Measurements from ENCODE around the gene CFAP73.

Gene CFAP73

DNA sequence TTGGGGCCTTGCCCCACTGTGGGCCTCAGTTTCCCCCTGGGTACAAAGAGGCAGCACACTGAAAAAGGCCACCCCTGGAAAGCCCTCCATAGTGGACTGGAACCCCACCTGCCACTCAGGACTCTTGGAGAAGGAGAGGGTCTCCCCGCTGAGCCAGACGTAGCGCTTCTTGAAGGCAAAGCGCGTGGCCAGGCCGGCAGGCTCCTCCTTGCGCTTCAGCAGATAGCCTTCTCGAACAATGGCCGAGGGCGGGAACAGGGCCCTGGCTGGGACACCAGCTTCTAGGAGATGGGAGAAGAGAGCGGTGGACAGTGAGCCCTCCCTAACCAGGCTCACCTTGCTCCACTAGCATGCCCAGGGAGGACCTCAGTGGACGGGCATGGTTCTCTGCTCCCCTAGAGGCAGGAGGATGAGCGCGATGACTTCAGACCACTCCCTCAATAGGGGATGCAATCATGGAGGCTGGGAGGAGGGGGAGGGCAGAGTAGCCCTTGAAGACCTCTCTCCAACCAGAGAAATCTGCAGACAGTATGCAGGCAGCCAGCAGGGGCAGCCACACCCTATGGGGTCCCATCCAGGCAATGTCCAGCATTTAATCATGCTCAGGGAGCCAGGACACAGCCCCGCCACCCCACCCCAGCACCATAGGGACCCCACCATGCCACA is 43.8 kb upstream of the CFAP73 start:
- no peak overlapping the region for H3K27ac ChIP-seq
- TF ChIP-seq, protein P1, sequence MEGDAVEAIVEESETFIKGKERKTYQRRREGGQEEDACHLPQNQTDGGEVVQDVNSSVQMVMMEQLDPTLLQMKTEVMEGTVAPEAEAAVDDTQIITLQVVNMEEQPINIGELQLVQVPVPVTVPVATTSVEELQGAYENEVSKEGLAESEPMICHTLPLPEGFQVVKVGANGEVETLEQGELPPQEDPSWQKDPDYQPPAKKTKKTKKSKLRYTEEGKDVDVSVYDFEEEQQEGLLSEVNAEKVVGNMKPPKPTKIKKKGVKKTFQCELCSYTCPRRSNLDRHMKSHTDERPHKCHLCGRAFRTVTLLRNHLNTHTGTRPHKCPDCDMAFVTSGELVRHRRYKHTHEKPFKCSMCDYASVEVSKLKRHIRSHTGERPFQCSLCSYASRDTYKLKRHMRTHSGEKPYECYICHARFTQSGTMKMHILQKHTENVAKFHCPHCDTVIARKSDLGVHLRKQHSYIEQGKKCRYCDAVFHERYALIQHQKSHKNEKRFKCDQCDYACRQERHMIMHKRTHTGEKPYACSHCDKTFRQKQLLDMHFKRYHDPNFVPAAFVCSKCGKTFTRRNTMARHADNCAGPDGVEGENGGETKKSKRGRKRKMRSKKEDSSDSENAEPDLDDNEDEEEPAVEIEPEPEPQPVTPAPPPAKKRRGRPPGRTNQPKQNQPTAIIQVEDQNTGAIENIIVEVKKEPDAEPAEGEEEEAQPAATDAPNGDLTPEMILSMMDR (conservative IDR thresholded peaks at IDR 0.05; ENCODE audit: low read depth) = no peak
- no peak for DNase-seq (ENCODE audit: low spot score)
- CTCF ChIA-PET = no interaction called here
- POLR2A ChIA-PET (ENCODE audit: low non-redundant PET) = no interaction called here

DNA sequence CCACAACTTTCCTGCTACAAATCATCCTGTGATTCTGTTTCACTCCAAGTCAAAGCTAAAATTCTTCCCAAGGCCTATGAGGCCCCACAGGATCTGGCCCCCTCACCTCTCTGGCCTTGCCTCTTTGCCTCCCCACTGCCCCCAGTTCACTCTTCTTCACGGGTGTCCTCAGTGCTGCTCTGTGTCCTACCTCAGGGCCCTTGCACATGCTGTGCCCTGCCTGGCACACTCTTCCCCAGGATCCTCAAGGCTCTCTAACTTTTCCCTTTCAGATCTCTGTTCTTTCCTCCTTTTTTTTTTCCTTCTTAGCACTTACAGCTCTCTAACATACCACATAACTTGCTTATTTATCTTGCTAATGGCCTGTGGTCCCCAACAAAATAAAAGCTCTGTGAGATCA is 43.2 kb upstream of the CFAP73 start:
- TF ChIP-seq, protein P1 (conservative IDR thresholded peaks at IDR 0.05; ENCODE audit: low read depth) = no peak
- ChIA-PET CTCF (interaction anchor here (0.7 kb wide), 1 partner anchor 25 kb away, joined by 3 read pairs; no protein-coding TSS in a partner anchor), POLR2A (ENCODE audit: low non-redundant PET) (no interaction called here)
- no peak overlapping the region for H3K27ac ChIP-seq
- DNase-seq (ENCODE audit: low spot score) = no peak

DNA sequence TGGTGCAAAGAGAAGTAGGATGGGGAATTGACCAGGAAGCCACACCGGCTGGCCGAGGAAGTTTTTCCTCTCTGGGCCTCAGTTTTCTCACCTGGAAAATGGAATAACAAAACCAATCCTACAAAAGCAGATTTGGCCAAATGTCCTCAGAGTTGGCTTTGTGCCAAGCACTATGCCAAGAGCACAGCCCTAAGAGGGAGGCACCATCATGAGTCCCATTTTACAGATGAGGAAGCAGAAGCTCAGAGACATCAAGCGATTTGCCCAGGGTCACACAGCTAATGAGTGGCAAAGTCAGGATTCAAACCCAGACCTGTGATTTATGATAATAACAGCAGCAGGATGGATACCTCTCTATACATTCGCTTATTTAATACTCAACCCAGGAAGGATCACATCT is 41.2 kb upstream of the CFAP73 start:
- ChIA-PET CTCF (interaction anchor here (0.6 to 0.7 kb wide), 2 partner anchors 15 to 24 kb away, joined by 4 read pairs; no protein-coding TSS in a partner anchor), POLR2A (ENCODE audit: low non-redundant PET) (no interaction called here)
- DNase-seq (ENCODE audit: low spot score) = no peak
- TF ChIP-seq, protein P1 (conservative IDR thresholded peaks at IDR 0.05; ENCODE audit: low read depth) = no peak
- H3K27ac ChIP-seq = no peak overlapping the region

DNA sequence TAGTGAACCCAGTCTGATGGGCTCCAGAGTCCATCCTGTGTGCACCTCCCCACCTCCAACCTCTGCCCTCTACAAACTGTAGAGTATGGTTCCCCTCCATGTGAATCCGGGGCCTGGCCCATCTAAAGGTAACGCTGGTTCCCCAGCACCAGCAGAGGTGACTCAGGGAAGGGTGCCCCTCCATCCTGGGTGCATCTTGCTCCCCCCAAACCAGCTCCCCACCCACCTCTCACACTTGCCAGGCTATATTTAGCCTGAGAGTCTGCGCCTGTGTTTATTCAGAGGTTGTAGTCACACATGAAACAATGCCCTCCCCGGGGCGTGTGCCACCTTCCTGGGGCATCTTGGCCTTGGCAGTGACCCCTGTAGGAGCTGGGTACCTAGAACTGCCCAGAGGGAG is 40.2 kb upstream of the CFAP73 start:
- TF ChIP-seq, protein P1 (conservative IDR thresholded peaks at IDR 0.05; ENCODE audit: low read depth) = no peak
- CTCF ChIA-PET = interaction anchor here (0.7 to 0.9 kb wide), 2 partner anchors 11 to 116 kb away, joined by 3 read pairs; no protein-coding TSS in a partner anchor
- no peak overlapping the region for H3K27ac ChIP-seq
- POLR2A ChIA-PET (ENCODE audit: low non-redundant PET) = no interaction called here
- no peak for DNase-seq (ENCODE audit: low spot score)

DNA sequence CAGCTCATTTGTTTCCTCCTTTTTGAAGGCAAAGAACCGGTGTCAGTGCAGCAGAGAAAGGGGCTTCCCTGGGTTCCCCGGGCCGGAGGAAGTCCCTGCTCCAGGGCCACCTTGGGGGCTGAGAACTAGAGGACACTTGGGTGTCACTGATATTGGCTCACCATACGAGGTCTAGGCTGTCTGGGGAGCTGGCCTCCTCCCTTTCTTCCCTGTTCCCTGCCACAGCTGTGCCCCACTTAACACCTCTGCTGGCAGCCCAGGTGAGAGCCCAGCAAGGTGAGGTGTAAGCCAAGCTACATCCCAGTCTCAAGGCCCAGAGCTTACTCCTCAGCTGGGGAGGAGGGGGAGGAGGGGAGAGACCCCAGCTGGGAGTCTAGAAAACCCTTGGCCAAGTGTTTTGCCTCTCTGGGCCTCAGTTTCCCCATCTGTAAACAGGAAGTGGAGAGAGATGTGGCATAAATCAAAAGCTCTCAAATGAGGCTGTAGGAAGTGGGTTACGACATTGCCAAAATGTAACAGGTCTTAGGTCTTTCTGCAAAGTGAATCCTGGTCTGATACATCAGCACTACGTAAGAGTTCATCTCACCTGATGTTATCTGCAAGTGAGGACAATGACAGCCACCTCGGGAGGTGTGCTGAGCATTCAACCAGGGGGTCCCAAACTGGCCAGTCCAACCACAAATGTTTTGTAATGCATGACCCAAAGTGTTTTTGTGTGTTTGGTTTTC is 39.5 kb upstream of the CFAP73 start:
- H3K27ac ChIP-seq = no peak overlapping the region
- CTCF ChIA-PET = interaction anchor here (0.7 to 0.9 kb wide), 2 partner anchors 11 to 117 kb away, joined by 3 read pairs; no protein-coding TSS in a partner anchor
- TF ChIP-seq, protein P1 (conservative IDR thresholded peaks at IDR 0.05; ENCODE audit: low read depth) = no peak
- POLR2A ChIA-PET (ENCODE audit: low non-redundant PET) = no interaction called here
- DNase-seq (ENCODE audit: low spot score) = no peak

DNA sequence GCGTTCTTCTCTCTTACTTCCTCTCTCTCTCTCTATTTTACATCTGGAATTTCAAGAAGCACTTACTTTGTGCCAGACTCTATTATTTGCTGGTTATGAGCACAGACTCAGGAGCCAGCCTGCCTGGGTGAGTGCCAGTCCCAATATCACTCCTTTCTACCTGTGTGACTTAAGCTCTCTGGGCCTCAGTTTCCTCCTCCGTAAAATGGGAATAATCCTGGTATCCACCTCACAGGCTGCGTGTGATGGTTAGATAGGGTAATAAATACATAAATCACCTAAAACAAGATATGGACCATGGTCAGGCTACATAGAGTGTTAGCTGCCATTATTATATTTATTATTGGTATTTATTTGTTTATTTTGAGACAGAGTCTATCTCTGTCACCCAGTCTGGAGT is 38.3 kb upstream of the CFAP73 start:
- CTCF ChIA-PET = no interaction called here
- TF ChIP-seq, protein P1 (conservative IDR thresholded peaks at IDR 0.05; ENCODE audit: low read depth) = no peak
- POLR2A ChIA-PET (ENCODE audit: low non-redundant PET) = no interaction called here
- no peak for DNase-seq (ENCODE audit: low spot score)
- H3K27ac ChIP-seq = no peak overlapping the region
